Transverse colon (tissue), 3 donors: ENCODE measurements around the gene ZNF385D.

Source experiments
- EP300 ChIP-seq: sonication (generic); formaldehyde crosslinking; IDR thresholded peaks from one replicate; pipeline ENCODE4 v1.6.1; 2017; ENCODE audit warnings: antibody characterized with exemption, low read depth
- TF ChIP-seq, protein P1 (sequence below), 5 experiments: fragments of 200-600 bp in 3 of 5; fragments of 450-650 bp in 2 of 5; sonication (generic) in 3 of 5; IDR thresholded peaks; 1 replicate in 2 of 5; 2 replicates in 3 of 5; pipeline ENCODE4 v1.5.1; 2016 to 2017; ENCODE audit warnings: antibody characterized with exemption in 5 of 5, inconsistent platforms in 3 of 5, mild to moderate bottlenecking in 2 of 5, moderate library complexity in 1 of 5

DNA sequence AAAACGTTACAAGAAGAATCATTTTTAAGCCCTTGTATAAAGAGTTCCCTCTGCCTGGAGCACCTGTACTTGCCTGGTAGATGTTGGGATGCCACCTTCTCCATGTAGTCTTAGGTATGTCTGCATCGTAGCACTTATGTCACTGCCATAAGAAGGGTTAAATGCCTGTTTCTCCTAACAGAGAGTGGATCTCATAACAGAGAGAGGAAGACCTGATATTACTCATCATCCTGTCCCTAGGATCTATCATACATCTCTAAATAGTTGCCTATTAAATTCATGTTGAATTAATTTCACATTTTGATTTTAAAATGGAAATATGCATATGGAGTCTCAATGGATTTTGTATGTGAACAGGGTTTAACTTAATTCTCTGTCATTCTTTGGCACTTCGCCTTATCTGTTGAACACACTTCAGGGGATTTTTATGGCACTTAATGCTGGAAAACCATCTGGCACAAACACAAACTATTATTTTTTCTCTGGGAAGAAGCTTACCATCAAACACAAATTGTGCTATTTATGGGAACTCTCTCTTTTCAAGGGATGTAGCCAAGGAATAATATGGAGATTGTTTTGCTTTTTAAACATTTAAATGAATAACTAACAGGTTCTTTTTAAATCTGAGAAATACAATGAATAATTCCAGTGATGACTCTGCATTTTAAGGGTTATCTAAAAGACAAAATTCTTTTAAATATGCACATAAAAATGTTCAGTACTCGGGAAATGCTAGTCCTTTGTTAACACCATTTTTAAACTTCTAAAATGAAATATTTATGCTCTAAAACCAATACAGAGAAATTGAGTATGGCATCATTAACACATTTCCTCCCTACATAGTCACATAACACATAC lies 230.7 kb downstream of the ZNF385D start:
- TF ChIP-seq, protein P1, sequence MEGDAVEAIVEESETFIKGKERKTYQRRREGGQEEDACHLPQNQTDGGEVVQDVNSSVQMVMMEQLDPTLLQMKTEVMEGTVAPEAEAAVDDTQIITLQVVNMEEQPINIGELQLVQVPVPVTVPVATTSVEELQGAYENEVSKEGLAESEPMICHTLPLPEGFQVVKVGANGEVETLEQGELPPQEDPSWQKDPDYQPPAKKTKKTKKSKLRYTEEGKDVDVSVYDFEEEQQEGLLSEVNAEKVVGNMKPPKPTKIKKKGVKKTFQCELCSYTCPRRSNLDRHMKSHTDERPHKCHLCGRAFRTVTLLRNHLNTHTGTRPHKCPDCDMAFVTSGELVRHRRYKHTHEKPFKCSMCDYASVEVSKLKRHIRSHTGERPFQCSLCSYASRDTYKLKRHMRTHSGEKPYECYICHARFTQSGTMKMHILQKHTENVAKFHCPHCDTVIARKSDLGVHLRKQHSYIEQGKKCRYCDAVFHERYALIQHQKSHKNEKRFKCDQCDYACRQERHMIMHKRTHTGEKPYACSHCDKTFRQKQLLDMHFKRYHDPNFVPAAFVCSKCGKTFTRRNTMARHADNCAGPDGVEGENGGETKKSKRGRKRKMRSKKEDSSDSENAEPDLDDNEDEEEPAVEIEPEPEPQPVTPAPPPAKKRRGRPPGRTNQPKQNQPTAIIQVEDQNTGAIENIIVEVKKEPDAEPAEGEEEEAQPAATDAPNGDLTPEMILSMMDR (IDR thresholded peaks at IDR 0.05) = no peak
- no peak for TF ChIP-seq EP300
